HepG2 (cell line): ENCODE data around the gene HPD. TPM values are rescaled to one million over a fixed set of nuclear protein-coding genes. Genes with fewer than 3 reads are reported as not detected.

ENCODE experiments used
- AFF4 ChIP-seq: sonication (generic); formaldehyde crosslinking; IDR thresholded peaks from 2 replicates; pipeline ENCODE4 v1.4.0; 2020; ENCODE audit warnings: missing genetic modification reagents
- ATM ChIP-seq: fragments of 450-650 bp; IDR thresholded peaks from 2 replicates; pipeline ENCODE4 v1.7.1; 2017; ENCODE audit warnings: mild to moderate bottlenecking, borderline replicate concordance
- ATRX ChIP-seq: sonication (generic); formaldehyde crosslinking; IDR thresholded peaks from 2 replicates; pipeline ENCODE4 v1.4.0; 2020; ENCODE audit warnings: missing genetic modification reagents, borderline replicate concordance
- CEBPB ChIP-seq: IDR thresholded peaks from 2 replicates; pipeline ENCODE4 v1.6.1; 2011; ENCODE audit warnings: low read depth, low read length, improper control_type of control experiment, borderline replicate concordance
- DNMT3B ChIP-seq: conservative IDR thresholded peaks from 2 replicates; pipeline ENCODE4 v1.6.1; 2016; ENCODE audit warnings: missing biosample characterization, control low read depth
- DR1 ChIP-seq: sonication (generic); formaldehyde crosslinking; IDR thresholded peaks from 2 replicates; pipeline ENCODE4 v1.8.0; 2021; ENCODE audit warnings: mild to moderate bottlenecking, missing genetic modification reagents, inconsistent platforms
- GTF2F1 ChIP-seq: fragments of 150-350 bp; IDR thresholded peaks from 2 replicates; pipeline ENCODE4 v1.6.1; 2014; ENCODE audit warnings: low read length
- HNRNPUL1 ChIP-seq: fragments of 200-400 bp; formaldehyde crosslinking; IDR thresholded peaks from 2 replicates; pipeline ENCODE4 v1.6.1; 2017; ENCODE audit warnings: low read depth, mild to moderate bottlenecking, low read length, moderate library complexity
- HOMEZ ChIP-seq: IDR thresholded peaks from 2 replicates; pipeline ENCODE4 v1.6.1; 2016; ENCODE audit warnings: low read depth
- ISL2 ChIP-seq: sonication (generic); formaldehyde crosslinking; IDR thresholded peaks from 2 replicates; pipeline ENCODE4 v1.5.0; 2020; ENCODE audit warnings: missing genetic modification reagents
- KDM4B ChIP-seq: sonication (generic); formaldehyde crosslinking; IDR thresholded peaks from 2 replicates; pipeline ENCODE4 v1.4.0; 2020; ENCODE audit warnings: missing genetic modification reagents
- MED13 ChIP-seq: sonication (generic); formaldehyde crosslinking; IDR thresholded peaks from 2 replicates; pipeline ENCODE4 v1.5.0; 2020; ENCODE audit warnings: missing genetic modification reagents
- RAD51 ChIP-seq: fragments of 450-650 bp; IDR thresholded peaks from 2 replicates; pipeline ENCODE4 v1.6.1; 2016; ENCODE audit warnings: borderline replicate concordance
- SNAI1 ChIP-seq: sonication (generic); formaldehyde crosslinking; IDR thresholded peaks from 2 replicates; pipeline ENCODE4 v1.5.0; 2020; ENCODE audit warnings: mild to moderate bottlenecking, missing genetic modification reagents, borderline replicate concordance
- SOX6 ChIP-seq, 2 experiments: fragments of 450-650 bp in 1 of 2; sonication (generic) in 1 of 2; formaldehyde crosslinking in 1 of 2; IDR thresholded peaks; 2 replicates each; pipeline versions ENCODE4 v1.4.0 to v1.6.1; 2017 to 2020; ENCODE audit warnings: antibody characterized with exemption in 1 of 2, mild to moderate bottlenecking in 1 of 2, missing genetic modification reagents in 1 of 2
- TEAD3 ChIP-seq: optimal IDR thresholded peaks from 2 replicates; pipeline ENCODE3; 2016; ENCODE audit warnings: borderline replicate concordance
- ZBTB21 ChIP-seq: sonication (generic); formaldehyde crosslinking; IDR thresholded peaks from 2 replicates; pipeline ENCODE4 v1.4.0; 2020; ENCODE audit warnings: missing genetic modification reagents
- ZBTB8A ChIP-seq: sonication (generic); formaldehyde crosslinking; IDR thresholded peaks from 2 replicates; pipeline ENCODE4 v1.4.0; 2020; ENCODE audit warnings: mild to moderate bottlenecking, low read depth, missing genetic modification reagents, borderline replicate concordance
- ZNF180 ChIP-seq: sonication (generic); formaldehyde crosslinking; IDR thresholded peaks from 2 replicates; pipeline ENCODE4 v1.4.0; 2020; ENCODE audit warnings: low read depth, missing genetic modification reagents, borderline replicate concordance
- ZNF224 ChIP-seq: sonication (generic); formaldehyde crosslinking; IDR thresholded peaks from 2 replicates; pipeline ENCODE4 v1.5.0; 2020; ENCODE audit warnings: mild to moderate bottlenecking, missing genetic modification reagents
- ZNF430 ChIP-seq: sonication (generic); formaldehyde crosslinking; IDR thresholded peaks from 2 replicates; pipeline ENCODE4 v1.9.0; 2021; ENCODE audit warnings: mild to moderate bottlenecking, missing genetic modification reagents
- ZNF510 ChIP-seq: sonication (generic); formaldehyde crosslinking; IDR thresholded peaks from 2 replicates; pipeline ENCODE4 v1.4.0; 2020; ENCODE audit warnings: low read depth, mild to moderate bottlenecking, missing genetic modification reagents
- ZNF572 ChIP-seq: sonication (generic); formaldehyde crosslinking; IDR thresholded peaks from 2 replicates; pipeline ENCODE4 v1.5.1; 2020; ENCODE audit warnings: mild to moderate bottlenecking, missing genetic modification reagents
- ZNF720 ChIP-seq: sonication (generic); formaldehyde crosslinking; IDR thresholded peaks from 2 replicates; pipeline ENCODE4 v1.4.0; 2020; ENCODE audit warnings: missing genetic modification reagents
- ZNF749 ChIP-seq: sonication (generic); formaldehyde crosslinking; IDR thresholded peaks from 2 replicates; pipeline ENCODE4 v1.8.0; 2022; ENCODE audit warnings: mild to moderate bottlenecking, missing genetic modification reagents, moderate library complexity, borderline replicate concordance
- ZSCAN25 ChIP-seq: sonication (generic); formaldehyde crosslinking; IDR thresholded peaks from 2 replicates; pipeline ENCODE4 v1.8.0; 2022; ENCODE audit warnings: mild to moderate bottlenecking, missing genetic modification reagents
- polyA plus RNA-seq, 8 experiments: library from polyadenylated mRNA; depleted of rRNA in 3 of 8; stranded (reverse) in 7 of 8; unstranded in 1 of 8; fragments of >200 nt; fragmentation: Illumina TruSeq in 4 of 8; extraction: Trizol in 4 of 8; gene quantifications; 2 replicates each; pipeline versions ENCODE4 v1.2.1 to v1.2.3, GENCODE V29; 2011 to 2016; ENCODE audit warnings: low read depth in 4 of 8, missing spikeins in 1 of 8, mixed read lengths in 1 of 8; ENCODE audit not compliant: insufficient read depth in 1 of 8
- total RNA-seq, 5 experiments: library from RNA; depleted of rRNA; stranded (reverse); fragments of >200 nt; fragmentation: Illumina TruSeq; extraction: Trizol; gene quantifications; 2 replicates each; pipeline ENCODE4 v1.2.3, GENCODE V29; 2016; ENCODE audit warnings: low read depth in 1 of 5

The HPD gene
- total and polyA plus RNA-seq, 2 of the 13 experiments (the other 11 are each of a cell fraction or from before 2014, with no cell fraction given) = 120 to 195 TPM

- TF ChIP-seq ZNF720 (CRISPR knock-in tag) (no peak), DR1 (CRISPR knock-in tag) (no peak), ZBTB8A (CRISPR knock-in tag) (no peak), ZSCAN25 (CRISPR knock-in tag) (peak; percentile 75), KDM4B (no peak), HOMEZ (CRISPR knock-in tag) (no peak), ZBTB21 (CRISPR knock-in tag) (peak; percentile 74; the same call in 1 of the 2 replicates), ZNF430 (CRISPR knock-in tag) (no peak; the same call in 1 of the 2 replicates), AFF4 (no peak), GTF2F1 (no peak), ZNF224 (CRISPR knock-in tag) (no peak), ZNF572 (CRISPR knock-in tag) (no peak), SNAI1 (CRISPR knock-in tag) (0 out of 2 replicates have a peak, but pooled peaks have one; percentile 67), HNRNPUL1 (no peak), ISL2 (CRISPR knock-in tag) (peak; percentile 49; the same call in 1 of the 2 replicates), SOX6 (IDR thresholded peaks at IDR 0.05) (no peak), SOX6 (CRISPR knock-in tag; IDR thresholded peaks at IDR 0.05) (peak; percentile 73; the same call in 1 of the 2 replicates), CEBPB (peak; percentile 65; the same call in 1 of the 2 replicates), ATRX (CRISPR knock-in tag) (no peak), TEAD3 (peak; percentile 78), MED13 (CRISPR knock-in tag) (no peak), RAD51 (no peak), ATM (no peak), ZNF510 (peak; percentile 60; the same call in 1 of the 2 replicates), DNMT3B (no peak), ZNF749 (CRISPR knock-in tag) (no peak), ZNF180 (no peak)
These were observed 1.1 kb downstream of the HPD start (continued) for GRCh38 chr12:121857322-121858246.
